Lower lobe of right lung (tissue), 2 donors: Measurements from ENCODE around the gene ENTPD5. TPM values are rescaled to one million over a fixed set of nuclear protein-coding genes. Genes with fewer than 3 reads are reported as not detected.

Experiments
- ATAC-seq, 2 donors: fragments of 200-7000 bp; cut with Tn5 transposase; one replicate each; pipeline ENCODE4 v1.9.1; 2020 to 2022; ENCODE audit warnings: mild to moderate bottlenecking in 2 of 2, moderate library complexity in 2 of 2
- DNase-seq: peaks from one replicate; pipeline ENCODE4 v3.0.0-alpha.2; 2020
- H3K27ac ChIP-seq: fragments of 200-600 bp; one replicate; pipeline ENCODE4 v1.8.0; 2022
- H3K27me3 ChIP-seq: fragments of 200-600 bp; one replicate; pipeline ENCODE4 v1.8.0; 2022; ENCODE audit warnings: low read depth
- H3K36me3 ChIP-seq: fragments of 200-600 bp; one replicate; pipeline ENCODE4 v1.8.0; 2022; ENCODE audit warnings: mild to moderate bottlenecking
- H3K4me1 ChIP-seq: fragments of 200-600 bp; one replicate; pipeline ENCODE4 v1.8.0; 2022
- H3K4me3 ChIP-seq: fragments of 200-600 bp; one replicate; pipeline ENCODE4 v1.8.0; 2022; ENCODE audit warnings: mild to moderate bottlenecking
- H3K9me3 ChIP-seq: fragments of 200-600 bp; one replicate; pipeline ENCODE4 v1.8.0; 2022
- CTCF ChIP-seq: fragments of 200-600 bp; IDR thresholded peaks from one replicate; pipeline ENCODE4 v1.8.0; 2022; ENCODE audit warnings: antibody characterized with exemption, mild to moderate bottlenecking
- intact Hi-C: fragments of 100-400 bp; cut with DNase I; formaldehyde crosslinking; loops from one replicate; pipeline ENCODE4 v1.11.0; 2022
- total RNA-seq: library from RNA; stranded (reverse); fragmentation: NEBNext Ultra II Directional; extraction: Animal tissue kit (Norgen Biotek cat#: 25700); gene quantifications from one replicate; pipeline ENCODE4 v1.2.1, GENCODE V29; 2021
- donor health status: DM: no; HTN: yes; CAD: no; lungs with severe emphysema.

Gene ENTPD5
- total RNA-seq, 1 donor from 2014 or later, result 12.1 TPM

GRCh38 chr14:73913256-73913655, 105.8 kb downstream of the ENTPD5 start:
- H3K4me3 ChIP-seq, result no peak overlapping the region
- TF ChIP-seq CTCF, result no peak
- H3K27me3 ChIP-seq, result no peaks in the 10 kb centered on the region
- intact Hi-C loops, result no loop called here
- H3K9me3 ChIP-seq, result no peaks in the 10 kb centered on the region
- DNase-seq, result no peak
- ATAC-seq, result no peak
- H3K4me1 ChIP-seq, result no peaks in the 10 kb centered on the region
- no peak overlapping the region for H3K27ac ChIP-seq
- H3K36me3 ChIP-seq, result peaks cover 91% of the 10 kb centered on the region

- peaks cover 99% of the 10 kb centered on the region for H3K36me3 ChIP-seq
- no peak for TF ChIP-seq CTCF
- H3K4me3 ChIP-seq, result no peak overlapping the region
- no peaks in the 10 kb centered on the region for H3K27me3 ChIP-seq
- H3K4me1 ChIP-seq, result no peaks in the 10 kb centered on the region
- no peak overlapping the region for H3K27ac ChIP-seq
- no peak for DNase-seq
- H3K9me3 ChIP-seq, result no peaks in the 10 kb centered on the region
- ATAC-seq, result no peak
- intact Hi-C loops, result no loop called here
Observed at GRCh38 chr14:73909681-73910080, 109.4 kb downstream of the ENTPD5 start.

Other genes starting within 250 kb of the ENTPD5 start
- 10.8 TPM for gene PTGR2, start 167.5 kb downstream of the ENTPD5 start, total RNA-seq
- 41.5 TPM for gene ZNF410, start 132.4 kb downstream of the ENTPD5 start, total RNA-seq
- 4.7 TPM for gene FAM161B, start 69.2 kb downstream of the ENTPD5 start, total RNA-seq
- gene COQ6, start 69.0 kb downstream of the ENTPD5 start, total RNA-seq, result 17.0 TPM
- gene BBOF1, start 61 bp upstream of the ENTPD5 start, total RNA-seq, result 7.4 TPM
- gene ALDH6A1, start 65.2 kb upstream of the ENTPD5 start, total RNA-seq, result 45.5 TPM
- 7.9 TPM for gene LIN52, start 65.7 kb upstream of the ENTPD5 start, total RNA-seq
- not detected for gene VSX2, start 220.2 kb upstream of the ENTPD5 start, total RNA-seq